ENCODE measurements around the gene ROBO1. TPM values are rescaled to one million over a fixed set of nuclear protein-coding genes. Genes with fewer than 3 reads are reported as not detected.
A peak's percentile ranks its signal among the peaks of the same experiment; 100 is the strongest.

ROBO1 gene
- total RNA-seq, 6 experiments from 2014 or later, result 1.1 to 7.2 (median 4.3) TPM

DNA sequence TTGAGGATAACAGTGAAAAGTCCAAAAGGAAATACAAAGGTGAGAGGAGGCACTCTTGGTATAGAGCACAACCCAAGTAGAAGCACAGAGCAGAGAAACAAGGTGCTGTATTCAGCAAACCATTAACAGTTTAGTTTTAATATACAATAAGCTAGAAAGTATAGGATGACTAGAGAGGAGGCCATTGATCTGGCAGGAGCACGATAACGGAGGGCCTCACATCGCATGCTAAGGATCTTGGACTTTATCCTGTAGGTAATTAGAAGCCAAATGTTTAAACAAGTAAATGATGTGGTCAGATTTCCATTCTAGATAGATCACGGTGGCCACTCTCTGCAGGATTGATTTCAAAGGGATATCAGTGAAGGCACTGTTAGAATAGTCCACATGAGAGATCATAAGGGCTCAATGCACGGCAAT is 935.0 kb downstream of the ROBO1 start:
- no peak for DNase-seq
- no peaks in the 10 kb centered on the region for H3K9me3 ChIP-seq
- no peak overlapping the region for H3K4me3 ChIP-seq
- H3K36me3 ChIP-seq, result no peaks in the 10 kb centered on the region
- ATAC-seq, result peak; percentile 66 to 95 (median 74)
- TF ChIP-seq CTCF (IDR thresholded peaks at IDR 0.05) (no peak), POLR2A (IDR thresholded peaks at IDR 0.05) (no peak)
- no peak overlapping the region for H3K27ac ChIP-seq
- intact Hi-C loops (cut with DNase I), result no loop called here
- WGBS (ENCODE audit: insufficient coverage, low coverage, low lambda C conversion rate, missing lambda C conversion rate), result 20% methylated on average over 5 of the region's 5 CpGs
- H3K4me1 ChIP-seq, result peaks cover 0 to 5% (median 0%) of the 10 kb centered on the region in 4 donors
- no peaks in the 10 kb centered on the region for H3K27me3 ChIP-seq

- H3K36me3 ChIP-seq, result no peaks in the 10 kb centered on the region
- no peak for DNase-seq
- WGBS (ENCODE audit: insufficient coverage, low coverage, low lambda C conversion rate, missing lambda C conversion rate), result 78% methylated on average over 1 of the region's 1 CpG
- H3K27me3 ChIP-seq, result no peaks in the 10 kb centered on the region
- intact Hi-C loops (cut with DNase I), result no loop called here
- peaks cover 0 to 5% (median 0%) of the 10 kb centered on the region in 4 donors for H3K4me1 ChIP-seq
- TF ChIP-seq CTCF (IDR thresholded peaks at IDR 0.05), result no peak
- H3K27ac ChIP-seq, result no peak overlapping the region
- ATAC-seq, result no peak
- no peaks in the 10 kb centered on the region for H3K9me3 ChIP-seq
- H3K4me3 ChIP-seq, result no peak overlapping the region
These were observed 936.3 kb downstream of the ROBO1 start for GRCh38 chr3:78831446-78831972.

GRCh38 chr3:78830470-78830869 is 937.3 kb downstream of the ROBO1 start:
- no peaks in the 10 kb centered on the region for H3K9me3 ChIP-seq
- H3K36me3 ChIP-seq, result no peaks in the 10 kb centered on the region
- intact Hi-C loops (cut with DNase I), result no loop called here
- WGBS (ENCODE audit: insufficient coverage, low coverage, low lambda C conversion rate, missing lambda C conversion rate), result 60% methylated on average over 5 of the region's 5 CpGs
- H3K4me3 ChIP-seq, result no peak overlapping the region
- peaks cover 0 to 5% (median 0%) of the 10 kb centered on the region in 4 donors for H3K4me1 ChIP-seq
- ATAC-seq, result peak in 1 of 4 donors; percentile 15
- no peaks in the 10 kb centered on the region for H3K27me3 ChIP-seq
- TF ChIP-seq POLR2A (IDR thresholded peaks at IDR 0.05) (no peak), CTCF (IDR thresholded peaks at IDR 0.05) (no peak)
- no peak overlapping the region for H3K27ac ChIP-seq
- DNase-seq, result no peak

DNA sequence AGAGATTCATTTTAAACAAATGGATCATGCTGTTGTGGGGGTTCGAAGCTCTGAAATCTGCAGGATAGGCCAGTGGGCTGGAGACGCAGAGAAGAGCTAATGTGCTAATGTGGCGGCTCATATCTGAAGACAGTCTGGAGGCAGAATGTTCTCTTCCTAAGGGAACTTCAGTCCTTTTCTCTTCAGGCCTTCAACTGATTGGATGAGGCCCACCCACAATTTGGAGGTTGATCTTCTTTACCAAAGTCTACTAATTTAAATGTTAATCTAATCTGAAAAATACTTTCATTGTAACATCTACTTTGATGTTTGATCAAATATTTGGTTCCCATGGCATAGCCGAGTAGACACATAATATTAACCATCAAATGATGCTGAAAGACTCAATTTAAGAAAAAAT is 940.2 kb downstream of the ROBO1 start:
- WGBS (ENCODE audit: insufficient coverage, low coverage, low lambda C conversion rate, missing lambda C conversion rate), result 91% methylated on average over 3 of the region's 4 CpGs

More for the DNA sequence above, 940.2 kb downstream of the ROBO1 start:
- DNase-seq, result no peak
- Histone ChIP-seq H3K4me1 (no peaks in the 10 kb centered on the region), H3K27ac (no peak overlapping the region), H3K27me3 (no peaks in the 10 kb centered on the region), H3K4me3 (no peak overlapping the region), H3K36me3 (no peaks in the 10 kb centered on the region), H3K9me3 (no peaks in the 10 kb centered on the region)
- intact Hi-C loops (cut with DNase I), result no loop called here
- no peak for TF ChIP-seq CTCF (IDR thresholded peaks at IDR 0.05)
- no peak for TF ChIP-seq POLR2A (IDR thresholded peaks at IDR 0.05)
- ATAC-seq, result no peak

All from right lobe of liver (tissue), 6 donors.